C4-2B (cell line): ENCODE results near the gene G6PC2.

ENCODE experiments used
- CTCF ChIP-seq: fragments of 450-650 bp; conservative IDR thresholded peaks from 2 replicates; pipeline ENCODE4 v1.5.1; 2017; ENCODE audit warnings: mild to moderate bottlenecking
- ZFX ChIP-seq: fragments of 450-650 bp; IDR thresholded peaks from 2 replicates; pipeline ENCODE4 v1.6.1; 2017

- TF ChIP-seq CTCF, result no peak
- TF ChIP-seq ZFX, result no peak
These were observed 6.4 kb upstream of the G6PC2 start for GRCh38 chr2:168894720-168895119.
